HFFc6 (cell line): Measurements from ENCODE around the gene C4A. TPM values are rescaled to one million over a fixed set of nuclear protein-coding genes. Genes with fewer than 3 reads are reported as not detected.
A peak's percentile ranks its signal among the peaks of the same experiment; 100 is the strongest.
"Not testable (repeated sequence)": the region's sequence is repeated elsewhere in the genome, so short reads cannot be mapped to it uniquely, and the experiment has no call there.

Source experiments
- DNase-seq: peaks from one replicate; pipeline ENCODE4 v3.0.0-alpha.2; 2018
- H3K27ac Mint-ChIP-seq: 2 replicates; pipeline ENCODE4 v1.8.0; 2020; ENCODE audit warnings: mild to moderate bottlenecking, mixed read lengths
- H3K27me3 Mint-ChIP-seq: 2 replicates; pipeline ENCODE4 v1.8.0; 2021; ENCODE audit warnings: mild to moderate bottlenecking, moderate library complexity, mixed read lengths; ENCODE audit not compliant: insufficient read depth
- H3K36me3 Mint-ChIP-seq: 2 replicates; pipeline ENCODE4 v1.8.0; 2021; ENCODE audit warnings: low read depth, mixed read lengths
- H3K4me1 Mint-ChIP-seq: 2 replicates; pipeline ENCODE4 v1.8.0; 2020; ENCODE audit warnings: low read depth, mixed read lengths
- H3K4me3 Mint-ChIP-seq: 2 replicates; pipeline ENCODE4 v1.8.0; 2020; ENCODE audit warnings: mild to moderate bottlenecking, moderate library complexity, mixed read lengths
- H3K9me3 Mint-ChIP-seq: 2 replicates; pipeline ENCODE4 v1.8.0; 2020; ENCODE audit warnings: mild to moderate bottlenecking, mixed read lengths
- CTCF ChIP-seq: fragments of 200-600 bp; sonication (generic); IDR thresholded peaks from 2 replicates; pipeline ENCODE4 v1.5.0; 2021; ENCODE audit warnings: antibody characterized with exemption, mild to moderate bottlenecking
- total RNA-seq, 6 experiments: library from RNA; stranded (reverse); fragmentation: NEBNext Ultra II Directional; extraction: Animal tissue kit (Norgen Biotek cat#: 25700); gene quantifications; 2 replicates in 1 of 6; 3 replicates in 5 of 6; pipeline ENCODE4 v1.2.3, GENCODE V29; 2021

Gene C4A
- total RNA-seq, 6 experiments from 2014 or later: 1.2 to 3.2 (median 2.0) TPM

GRCh38 chr6:31971279-31971992 is 10.4 kb upstream of the C4A start:
- H3K27ac Mint-ChIP-seq: peak overlapping the region; percentile 96
- peaks cover 29% of the 10 kb centered on the region for H3K36me3 Mint-ChIP-seq
- H3K9me3 Mint-ChIP-seq: peaks cover 3% of the 10 kb centered on the region; the same call in 1 of the 2 replicates
- peak overlapping the region; percentile 92 for H3K4me3 Mint-ChIP-seq
- peaks cover 20% of the 10 kb centered on the region for H3K27me3 Mint-ChIP-seq
- DNase-seq: no peak
- TF ChIP-seq CTCF: no peak
- H3K4me1 Mint-ChIP-seq: peaks cover 37% of the 10 kb centered on the region

GRCh38 chr6:31971993-31972708 is 9.7 kb upstream of the C4A start, which contains the start of gene DXO:
Gene DXO, minus strand, starts transcription at chr6:31972138. Its CDS starts 463 bp downstream, at chr6:31971675.
- no peak for TF ChIP-seq CTCF
- H3K27ac Mint-ChIP-seq: peak within 1 kb of the TSS; percentile 96
- H3K27me3 Mint-ChIP-seq: peaks cover 20% of the 10 kb centered on the region
- peaks cover 29% of the 10 kb centered on the region for H3K36me3 Mint-ChIP-seq
- peak within 1 kb of the TSS; percentile 92 for H3K4me3 Mint-ChIP-seq
- peak; percentile 98 for DNase-seq
- peaks cover 37% of the 10 kb centered on the region for H3K4me1 Mint-ChIP-seq
- H3K9me3 Mint-ChIP-seq: peaks cover 3% of the 10 kb centered on the region; the same call in 1 of the 2 replicates

DNA sequence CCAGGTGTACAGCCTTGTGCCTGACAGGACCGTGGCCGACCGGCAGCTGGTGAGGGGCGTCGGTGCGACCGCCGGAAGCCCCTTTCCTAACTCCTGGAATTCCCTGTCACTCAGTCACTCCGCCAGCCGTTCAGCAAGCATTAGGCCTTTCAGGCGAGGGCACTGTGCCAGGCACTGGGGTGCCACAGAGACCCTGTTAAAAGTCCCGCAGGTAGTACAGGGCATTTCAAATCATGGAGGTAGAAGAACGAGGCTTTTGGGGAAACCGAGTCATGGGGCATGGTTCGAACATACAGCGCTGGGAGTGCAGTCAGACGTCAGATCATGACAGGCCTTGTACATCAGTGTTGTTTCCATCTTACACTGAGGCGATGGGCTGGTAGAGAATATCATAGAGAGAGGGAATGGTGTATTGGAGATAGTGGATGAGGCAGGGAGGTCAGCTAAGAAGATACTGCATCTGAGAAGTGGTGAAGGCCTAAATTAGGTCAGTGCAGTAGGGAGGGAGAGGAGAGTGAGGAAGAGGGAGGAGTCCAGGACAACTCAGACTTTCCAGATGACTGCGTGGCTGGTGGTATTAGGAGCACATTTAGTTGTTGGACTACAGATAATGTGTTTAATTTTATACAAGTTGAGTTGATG is 9.0 kb upstream of the C4A start:
- Mint-ChIP-seq H3K27ac (peak overlapping the region; percentile 96), H3K36me3 (peaks cover 29% of the 10 kb centered on the region), H3K4me1 (peaks cover 37% of the 10 kb centered on the region), H3K4me3 (peak overlapping the region; percentile 92), H3K9me3 (peaks cover 3% of the 10 kb centered on the region; the same call in 1 of the 2 replicates), H3K27me3 (peaks cover 20% of the 10 kb centered on the region)
- DNase-seq: peak; percentile 57
- TF ChIP-seq CTCF: no peak

- H3K27me3 Mint-ChIP-seq: peaks cover 12% of the 10 kb centered on the region
- H3K9me3 Mint-ChIP-seq, H3K4me3 Mint-ChIP-seq, DNase-seq, H3K27ac Mint-ChIP-seq: not testable (repeated sequence)
- H3K4me1 Mint-ChIP-seq: peaks cover 18% of the 10 kb centered on the region
- H3K36me3 Mint-ChIP-seq: peaks cover 16% of the 10 kb centered on the region
These were observed 5.8 kb upstream of the C4A start for GRCh38 chr6:31976065-31976464.

DNA sequence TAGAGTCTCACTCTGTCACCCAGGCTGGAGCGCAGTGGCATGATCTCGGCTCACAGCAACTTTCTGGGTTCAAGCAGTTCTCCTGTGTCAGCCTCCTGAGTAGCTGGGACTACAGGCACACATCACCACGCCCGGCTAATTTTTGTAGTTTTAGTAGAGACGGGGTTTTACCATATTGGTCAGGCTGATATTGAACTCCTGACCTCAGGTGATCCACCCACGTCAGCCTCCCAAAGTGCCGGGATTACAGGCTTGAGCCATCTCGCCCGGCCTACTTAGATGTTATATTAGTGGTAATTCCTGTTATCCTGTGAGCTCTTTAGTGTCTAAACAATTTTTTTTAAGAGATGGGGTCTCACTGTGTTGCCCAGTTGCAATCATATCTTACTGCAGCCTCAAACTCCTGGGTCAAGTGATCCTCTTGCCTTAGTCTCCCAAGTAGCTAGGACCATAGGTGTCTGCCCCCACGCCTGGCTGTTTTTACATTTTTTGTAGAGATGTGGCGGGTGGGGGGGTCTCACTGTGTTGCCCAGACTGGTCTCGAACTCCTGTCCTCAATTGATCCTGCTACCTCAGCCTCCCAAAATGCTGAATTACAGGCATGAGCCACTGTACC is 3.9 kb upstream of the C4A start:
- no peak for DNase-seq
- TF ChIP-seq CTCF: no peak
- Mint-ChIP-seq H3K4me3 (no peak overlapping the region), H3K9me3 (no peaks in the 10 kb centered on the region), H3K36me3 (peaks cover 6% of the 10 kb centered on the region), H3K4me1 (peaks cover 13% of the 10 kb centered on the region), H3K27me3 (no peaks in the 10 kb centered on the region; the same call in 1 of the 2 replicates), H3K27ac (no peak overlapping the region)
